Mesothelial cell of epicardium (in vitro differentiated cells): Measurements from ENCODE around the gene PTX4. TPM values are rescaled to one million over a fixed set of nuclear protein-coding genes. Genes with fewer than 3 reads are reported as not detected.

ENCODE experiments used
- DNase-seq, 2 experiments: peaks; one replicate each; pipeline ENCODE4 v3.0.0; 2021; ENCODE audit warnings: low spot score in 2 of 2; ENCODE audit not compliant: unreplicated experiment in 2 of 2
- H3K27ac Mint-ChIP-seq: 2 replicates; pipeline ENCODE4 v1.8.0; 2021; ENCODE audit warnings: mixed read lengths
- H3K27me3 Mint-ChIP-seq: 2 replicates; pipeline ENCODE4 v1.8.0; 2021; ENCODE audit warnings: low read depth, mixed read lengths
- H3K36me3 Mint-ChIP-seq: 2 replicates; pipeline ENCODE4 v1.8.0; 2021; ENCODE audit warnings: mixed read lengths
- H3K4me1 Mint-ChIP-seq: 2 replicates; pipeline ENCODE4 v1.8.0; 2021; ENCODE audit warnings: mixed read lengths
- H3K4me3 Mint-ChIP-seq: 2 replicates; pipeline ENCODE4 v1.8.0; 2021; ENCODE audit warnings: mild to moderate bottlenecking, moderate library complexity, mixed read lengths
- H3K9me3 Mint-ChIP-seq: 2 replicates; pipeline ENCODE4 v1.8.0; 2021; ENCODE audit warnings: mixed read lengths
- CTCF ChIP-seq: fragments of 200-600 bp; sonication (generic); IDR thresholded peaks from one replicate; pipeline ENCODE4 v1.5.0; 2021; ENCODE audit warnings: antibody characterized with exemption; ENCODE audit not compliant: unreplicated experiment
- total RNA-seq: library from RNA; stranded (reverse); gene quantifications from 3 replicates; pipeline ENCODE4 v1.2.1, GENCODE V29; 2021

Gene PTX4
- not detected in 3 replicates for total RNA-seq

GRCh38 chr16:1488619-1489018 lies at the start of gene PTX4:
PTX4 (minus strand) TSS chr16:1488944; CDS start chr16:1488909, 35 bp downstream.
- no peak for TF ChIP-seq CTCF
- DNase-seq, result no peak
- no peaks in the 10 kb centered on the region for H3K36me3 Mint-ChIP-seq
- peaks cover 8% of the 10 kb centered on the region for H3K27me3 Mint-ChIP-seq
- H3K4me3 Mint-ChIP-seq, result no peak within 1 kb of the TSS
- peaks cover 7% of the 10 kb centered on the region for H3K4me1 Mint-ChIP-seq
- H3K9me3 Mint-ChIP-seq, result no peaks in the 10 kb centered on the region
- H3K27ac Mint-ChIP-seq, result no peak within 1 kb of the TSS

GRCh38 chr16:1537763-1538289 lies 49.1 kb upstream of the PTX4 start:
- no peak overlapping the region for H3K4me3 Mint-ChIP-seq
- no peak for TF ChIP-seq CTCF
- no peak overlapping the region for H3K27ac Mint-ChIP-seq
- DNase-seq, result no peak
- H3K36me3 Mint-ChIP-seq, result peaks cover 2% of the 10 kb centered on the region
- peaks cover 25% of the 10 kb centered on the region for H3K4me1 Mint-ChIP-seq
- no peaks in the 10 kb centered on the region for H3K9me3 Mint-ChIP-seq
- no peaks in the 10 kb centered on the region for H3K27me3 Mint-ChIP-seq

- TF ChIP-seq CTCF, result no peak
- Mint-ChIP-seq H3K27me3 (no peaks in the 10 kb centered on the region), H3K4me3 (no peak overlapping the region), H3K4me1 (peaks cover 31% of the 10 kb centered on the region), H3K9me3 (no peaks in the 10 kb centered on the region), H3K27ac (peak overlapping the region; percentile 82), H3K36me3 (peaks cover 2% of the 10 kb centered on the region)
- no peak for DNase-seq
Measured at GRCh38 chr16:1537138-1537577, 48.4 kb upstream of the PTX4 start.

GRCh38 chr16:1536601-1537000 lies 47.9 kb upstream of the PTX4 start:
- Mint-ChIP-seq H3K36me3 (no peaks in the 10 kb centered on the region), H3K4me3 (no peak overlapping the region), H3K4me1 (peaks cover 36% of the 10 kb centered on the region), H3K9me3 (no peaks in the 10 kb centered on the region), H3K27me3 (no peaks in the 10 kb centered on the region), H3K27ac (peak overlapping the region; percentile 82)
- no peak for TF ChIP-seq CTCF
- no peak for DNase-seq

- H3K4me3 Mint-ChIP-seq, result peak overlapping the region; percentile 67
- H3K27me3 Mint-ChIP-seq, result no peaks in the 10 kb centered on the region
- H3K36me3 Mint-ChIP-seq, result no peaks in the 10 kb centered on the region
- H3K27ac Mint-ChIP-seq, result peak overlapping the region; percentile 96
- DNase-seq, result no peak
- no peaks in the 10 kb centered on the region for H3K9me3 Mint-ChIP-seq
- H3K4me1 Mint-ChIP-seq, result peaks cover 45% of the 10 kb centered on the region
- no peak for TF ChIP-seq CTCF
Measured at GRCh38 chr16:1535391-1536291, 46.9 kb upstream of the PTX4 start.
